Measurements from ENCODE around the gene CPT2.
A peak's percentile ranks its signal among the peaks of the same experiment; 100 is the strongest.
"Not testable (repeated sequence)": the region's sequence is repeated elsewhere in the genome, so short reads cannot be mapped to it uniquely, and the experiment has no call there.

Gene CPT2

DNA sequence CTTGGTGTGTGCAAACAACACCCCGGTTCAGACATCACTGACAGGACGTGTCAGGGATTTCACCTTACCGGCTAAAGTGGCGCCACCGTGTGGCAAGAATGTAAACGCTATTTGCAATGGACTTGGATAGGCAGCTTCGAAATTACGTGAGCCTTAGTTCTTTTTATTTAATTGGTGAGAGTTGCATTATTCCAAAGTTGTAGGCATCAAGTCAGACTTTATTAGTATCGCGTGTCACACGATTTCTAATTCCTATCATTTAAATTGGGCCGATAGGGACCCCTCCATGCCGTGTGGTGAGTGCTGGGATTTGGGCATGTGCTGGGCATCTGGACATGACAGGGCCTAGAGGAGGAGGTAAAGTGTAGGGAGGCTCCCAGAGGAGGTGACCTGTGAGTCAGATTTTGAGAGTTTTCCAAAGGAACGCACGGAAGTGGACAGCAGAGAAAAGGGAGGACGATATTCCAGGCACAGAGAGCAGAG, 14.5 kb upstream of the CPT2 start:
- peak; percentile 86 for DNase-seq (ENCODE audit: low spot score)
- Histone ChIP-seq H4K91ac (ENCODE audit: low read depth, low read length, poor library complexity) (no peak overlapping the region), H3K36me3 (replicated peaks in 1 of 2; ENCODE audit: control insufficient read depth in 2 of 2, insufficient read depth in 2 of 2, low read length in 2 of 2) (no peaks in the 10 kb centered on the region), H3K27ac (replicated peaks; ENCODE audit: low read length) (no peak overlapping the region), H2BK15ac (ENCODE audit: low read length) (no peak overlapping the region), H3K4me2 (ENCODE audit: insufficient read depth, low read length, poor library complexity, severe bottlenecking) (no peak overlapping the region), H2BK12ac (ENCODE audit: low read length) (no peak overlapping the region), H3K4ac (ENCODE audit: low read length) (no peak overlapping the region), H2AK5ac (ENCODE audit: low read depth, low read length) (no peak overlapping the region), H2BK5ac (ENCODE audit: low read length) (no peak overlapping the region), H3K23ac (ENCODE audit: low read depth, low read length, poor library complexity) (no peak overlapping the region), H4K8ac (ENCODE audit: low read depth, low read length) (no peak overlapping the region), H3K4me1 (ENCODE audit: control insufficient read depth in 2 of 2, insufficient read depth in 1 of 2, low read depth in 1 of 2, low read length in 2 of 2) (no peaks in the 10 kb centered on the region), H2BK120ac (ENCODE audit: low read depth, low read length) (no peak overlapping the region), H3K18ac (ENCODE audit: low read length) (no peak overlapping the region), H3K79me1 (ENCODE audit: low read depth, low read length) (no peaks in the 10 kb centered on the region), H2AFZ (ENCODE audit: low read length) (no peak overlapping the region), H3K4me3 (ENCODE audit: low read length in 2 of 2) (no peak overlapping the region), H3K9me3 (replicated peaks in 1 of 2; ENCODE audit: control insufficient read depth in 2 of 2, insufficient read depth in 1 of 2, low read depth in 1 of 2, low read length in 2 of 2) (no peaks in the 10 kb centered on the region), H3K27me3 (ENCODE audit: control insufficient read depth in 3 of 3, insufficient read depth in 3 of 3, low read depth in 1 of 3, low read length in 3 of 3) (peaks cover 0 to 36% (median 0%) of the 10 kb centered on the region in 3 experiments), H3K14ac (ENCODE audit: low read length) (no peak overlapping the region), H3K9ac (ENCODE audit: low read depth, low read length, poor library complexity) (no peak overlapping the region)
- no CpG with 5 or more reads among the region's 16 CpGs for WGBS, 2 donors (ENCODE audit: extremely low coverage in 2 of 2, insufficient read length in 2 of 2, insufficient replicate concordance in 1 of 2)

GRCh38 chr1:53182716-53183094, 13.9 kb upstream of the CPT2 start:
- no peak overlapping the region for H3K4me2 ChIP-seq (ENCODE audit: insufficient read depth, low read length, poor library complexity, severe bottlenecking)
- no peak overlapping the region for H3K27ac ChIP-seq (replicated peaks; ENCODE audit: low read length)
- no CpG with 5 or more reads among the region's 3 CpGs for WGBS, 2 donors (ENCODE audit: extremely low coverage in 2 of 2, insufficient read length in 2 of 2, insufficient replicate concordance in 1 of 2)
- no peak overlapping the region for H2BK15ac ChIP-seq (ENCODE audit: low read length)
- H3K14ac ChIP-seq (ENCODE audit: low read length), result no peak overlapping the region
- H3K23ac ChIP-seq (ENCODE audit: low read depth, low read length, poor library complexity), result no peak overlapping the region
- H2AK5ac ChIP-seq (ENCODE audit: low read depth, low read length), result no peak overlapping the region
- peaks cover 0 to 41% (median 0%) of the 10 kb centered on the region in 3 experiments for H3K27me3 ChIP-seq (ENCODE audit: control insufficient read depth in 3 of 3, insufficient read depth in 3 of 3, low read depth in 1 of 3, low read length in 3 of 3)
- no peak overlapping the region for H4K8ac ChIP-seq (ENCODE audit: low read depth, low read length)
- no peak overlapping the region for H2AFZ ChIP-seq (ENCODE audit: low read length)
- H2BK12ac ChIP-seq (ENCODE audit: low read length), result no peak overlapping the region
- no peak overlapping the region for H3K18ac ChIP-seq (ENCODE audit: low read length)
- no peak overlapping the region for H2BK120ac ChIP-seq (ENCODE audit: low read depth, low read length)
- no peaks in the 10 kb centered on the region for H3K79me1 ChIP-seq (ENCODE audit: low read depth, low read length)
- no peak for DNase-seq (ENCODE audit: low spot score)
- H3K4me3 ChIP-seq (ENCODE audit: low read length in 2 of 2), result no peak overlapping the region
- H3K9ac ChIP-seq (ENCODE audit: low read depth, low read length, poor library complexity), result no peak overlapping the region
- H2BK5ac ChIP-seq (ENCODE audit: low read length), result no peak overlapping the region
- H3K36me3 ChIP-seq (replicated peaks in 1 of 2; ENCODE audit: control insufficient read depth in 2 of 2, insufficient read depth in 2 of 2, low read length in 2 of 2), result no peaks in the 10 kb centered on the region
- no peak overlapping the region for H3K4ac ChIP-seq (ENCODE audit: low read length)
- H3K9me3 ChIP-seq (replicated peaks in 1 of 2; ENCODE audit: control insufficient read depth in 2 of 2, insufficient read depth in 1 of 2, low read depth in 1 of 2, low read length in 2 of 2), result no peaks in the 10 kb centered on the region
- no peaks in the 10 kb centered on the region for H3K4me1 ChIP-seq (ENCODE audit: control insufficient read depth in 2 of 2, insufficient read depth in 1 of 2, low read depth in 1 of 2, low read length in 2 of 2)
- no peak overlapping the region for H4K91ac ChIP-seq (ENCODE audit: low read depth, low read length, poor library complexity)

DNA sequence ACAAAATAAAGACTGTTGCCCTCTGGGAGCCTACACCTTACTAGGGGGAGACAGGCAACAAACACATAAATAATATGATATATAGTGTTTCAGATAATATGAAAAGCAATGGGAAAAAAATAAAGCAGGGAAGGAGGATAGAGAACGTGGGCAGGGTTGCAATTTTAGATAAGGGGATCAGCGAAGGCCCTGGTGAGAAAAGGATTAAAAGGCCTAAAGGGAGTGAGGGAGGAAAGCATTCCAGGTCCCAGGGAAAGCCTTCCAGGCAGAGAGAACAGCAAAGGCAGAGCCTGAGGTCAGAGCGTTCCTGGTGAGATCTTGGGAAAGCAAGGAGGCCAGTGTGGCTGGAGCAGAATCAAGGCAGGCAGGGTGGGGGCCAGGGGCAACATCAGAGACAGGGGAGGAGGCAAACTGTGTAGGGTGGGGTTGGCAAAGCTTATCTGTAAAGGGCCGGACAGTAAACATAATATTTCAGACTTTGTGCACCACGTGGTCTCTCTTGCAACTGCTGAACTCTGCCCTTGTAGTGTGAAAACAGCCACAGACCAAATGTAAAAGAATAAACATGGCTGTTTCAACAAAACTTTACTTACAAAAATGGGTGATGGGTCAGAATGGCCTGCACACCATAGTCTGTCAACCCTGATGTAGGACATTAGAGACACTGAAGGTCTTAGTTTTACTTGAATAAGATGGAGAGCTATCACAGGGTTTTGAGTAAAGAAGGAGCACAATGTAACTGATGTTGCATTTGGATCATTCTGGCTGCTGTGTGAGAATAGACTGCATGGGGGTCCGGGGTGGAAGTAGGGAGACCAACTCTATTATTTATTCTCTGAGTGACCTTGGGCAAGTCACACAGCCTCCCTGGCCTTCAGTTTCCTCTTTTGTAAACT, 13.3 kb upstream of the CPT2 start:
- no peak overlapping the region for H2BK5ac ChIP-seq (ENCODE audit: low read length)
- H2AFZ ChIP-seq (ENCODE audit: low read length), result no peak overlapping the region
- H3K4me2 ChIP-seq (ENCODE audit: insufficient read depth, low read length, poor library complexity, severe bottlenecking), result no peak overlapping the region
- H4K8ac ChIP-seq (ENCODE audit: low read depth, low read length), result no peak overlapping the region
- no peak overlapping the region for H2BK120ac ChIP-seq (ENCODE audit: low read depth, low read length)
- H4K91ac ChIP-seq (ENCODE audit: low read depth, low read length, poor library complexity), result no peak overlapping the region
- no peak overlapping the region for H3K23ac ChIP-seq (ENCODE audit: low read depth, low read length, poor library complexity)
- no peaks in the 10 kb centered on the region for H3K36me3 ChIP-seq (replicated peaks in 1 of 2; ENCODE audit: control insufficient read depth in 2 of 2, insufficient read depth in 2 of 2, low read length in 2 of 2)
- no peaks in the 10 kb centered on the region for H3K4me1 ChIP-seq (ENCODE audit: control insufficient read depth in 2 of 2, insufficient read depth in 1 of 2, low read depth in 1 of 2, low read length in 2 of 2)
- H3K79me1 ChIP-seq (ENCODE audit: low read depth, low read length), result no peaks in the 10 kb centered on the region
- H2BK12ac ChIP-seq (ENCODE audit: low read length), result no peak overlapping the region
- H2BK15ac ChIP-seq (ENCODE audit: low read length), result no peak overlapping the region
- WGBS, 2 donors (ENCODE audit: extremely low coverage in 2 of 2, insufficient read length in 2 of 2, insufficient replicate concordance in 1 of 2), result no CpG with 5 or more reads among the region's 6 CpGs
- H3K9me3 ChIP-seq (replicated peaks in 1 of 2; ENCODE audit: control insufficient read depth in 2 of 2, insufficient read depth in 1 of 2, low read depth in 1 of 2, low read length in 2 of 2), result no peaks in the 10 kb centered on the region
- H3K9ac ChIP-seq (ENCODE audit: low read depth, low read length, poor library complexity), result no peak overlapping the region
- no peak overlapping the region for H3K4ac ChIP-seq (ENCODE audit: low read length)
- peaks cover 0 to 43% (median 0%) of the 10 kb centered on the region in 3 experiments for H3K27me3 ChIP-seq (ENCODE audit: control insufficient read depth in 3 of 3, insufficient read depth in 3 of 3, low read depth in 1 of 3, low read length in 3 of 3)
- DNase-seq (ENCODE audit: low spot score), result no peak
- H3K14ac ChIP-seq (ENCODE audit: low read length), result no peak overlapping the region
- H2AK5ac ChIP-seq (ENCODE audit: low read depth, low read length), result no peak overlapping the region
- no peak overlapping the region for H3K27ac ChIP-seq (replicated peaks; ENCODE audit: low read length)
- H3K4me3 ChIP-seq (ENCODE audit: low read length in 2 of 2), result no peak overlapping the region
- H3K18ac ChIP-seq (ENCODE audit: low read length), result no peak overlapping the region

GRCh38 chr1:53185955-53186297, 10.7 kb upstream of the CPT2 start:
- WGBS, 2 donors (ENCODE audit: extremely low coverage in 2 of 2, insufficient read length in 2 of 2, insufficient replicate concordance in 1 of 2), result no CpG with 5 or more reads among the region's 2 CpGs
- H3K79me1 ChIP-seq (ENCODE audit: low read depth, low read length); H3K14ac ChIP-seq (ENCODE audit: low read length); H3K27ac ChIP-seq (replicated peaks; ENCODE audit: low read length); H3K18ac ChIP-seq (ENCODE audit: low read length); H2BK120ac ChIP-seq (ENCODE audit: low read depth, low read length); H2BK12ac ChIP-seq (ENCODE audit: low read length); H2AK5ac ChIP-seq (ENCODE audit: low read depth, low read length); DNase-seq (ENCODE audit: low spot score); H3K36me3 ChIP-seq (replicated peaks in 1 of 2; ENCODE audit: control insufficient read depth in 2 of 2, insufficient read depth in 2 of 2, low read length in 2 of 2); H3K4me2 ChIP-seq (ENCODE audit: insufficient read depth, low read length, poor library complexity, severe bottlenecking); H2BK15ac ChIP-seq (ENCODE audit: low read length); H3K9me3 ChIP-seq (replicated peaks in 1 of 2; ENCODE audit: control insufficient read depth in 2 of 2, insufficient read depth in 1 of 2, low read depth in 1 of 2, low read length in 2 of 2); H3K23ac ChIP-seq (ENCODE audit: low read depth, low read length, poor library complexity); H4K8ac ChIP-seq (ENCODE audit: low read depth, low read length); H2AFZ ChIP-seq (ENCODE audit: low read length); H3K4ac ChIP-seq (ENCODE audit: low read length); H3K9ac ChIP-seq (ENCODE audit: low read depth, low read length, poor library complexity); H2BK5ac ChIP-seq (ENCODE audit: low read length); H4K91ac ChIP-seq (ENCODE audit: low read depth, low read length, poor library complexity); H3K4me1 ChIP-seq (ENCODE audit: control insufficient read depth in 2 of 2, insufficient read depth in 1 of 2, low read depth in 1 of 2, low read length in 2 of 2); H3K4me3 ChIP-seq (ENCODE audit: low read length in 2 of 2): not testable (repeated sequence)
- H3K27me3 ChIP-seq (ENCODE audit: control insufficient read depth in 3 of 3, insufficient read depth in 3 of 3, low read depth in 1 of 3, low read length in 3 of 3), result peaks cover 0 to 44% (median 0%) of the 10 kb centered on the region in 3 experiments
